H1 (cell line): ENCODE data around the gene CACNB4. TPM values are rescaled to one million over a fixed set of nuclear protein-coding genes. Genes with fewer than 3 reads are reported as not detected.

Experiments
- CTCF ChIA-PET: fragments of 300-600 bp; sonication (Branson Sonifier 250); formaldehyde crosslinking; loops from one replicate; lab custom pipeline; 2021; ENCODE audit not compliant: partially characterized antibody; lab: Charles Lee
- POLR2A ChIA-PET: fragments of 300-600 bp; sonication (Branson Sonifier 250); formaldehyde crosslinking; loops from one replicate; lab custom pipeline; 2021; ENCODE audit warnings: inconsistent platforms; ENCODE audit not compliant: partially characterized antibody; lab: Charles Lee
- DNase-seq, 2 experiments: peaks; one replicate each; pipeline versions ENCODE4 v3.0.0 to v3.0.0-alpha.2; 2010 to 2022; ENCODE audit warnings: low spot score in 2 of 2, low read depth in 1 of 2, mixed read lengths in 1 of 2
- FAIRE-seq: peaks from 2 replicates; lab custom pipeline; 2011; peaks lifted over from hg19 to GRCh38; lab: Jason Lieb, UNC
- H2AFZ ChIP-seq: 2 replicates; pipeline ENCODE4 v1.8.1; 2012; ENCODE audit warnings: low read length, inconsistent platforms
- H2AK5ac ChIP-seq: 2 replicates; pipeline ENCODE4 v1.6.1; 2013; ENCODE audit warnings: low read depth, low read length
- H2BK120ac ChIP-seq: replicated peaks from 2 replicates; pipeline ENCODE3; 2013; ENCODE audit warnings: low read depth, low read length, inconsistent platforms
- H2BK12ac ChIP-seq: 2 replicates; pipeline ENCODE4 v1.6.1; 2013; ENCODE audit warnings: low read depth, low read length
- H2BK15ac ChIP-seq: 2 replicates; pipeline ENCODE4 v1.6.1; 2013; ENCODE audit warnings: low read length
- H2BK20ac ChIP-seq: 2 replicates; pipeline ENCODE4 v1.6.1; 2013; ENCODE audit warnings: low read length
- H2BK5ac ChIP-seq: 2 replicates; pipeline ENCODE4 v1.6.1; 2013; ENCODE audit warnings: low read depth, low read length
- H3K14ac ChIP-seq: 2 replicates; pipeline ENCODE4 v1.6.1; 2013; ENCODE audit warnings: inconsistent platforms; ENCODE audit not compliant: insufficient read length
- H3K18ac ChIP-seq: 2 replicates; pipeline ENCODE4 v1.6.1; 2013; ENCODE audit warnings: low read length; ENCODE audit errors: extremely low read depth
- H3K23ac ChIP-seq: 2 replicates; pipeline ENCODE4 v1.6.1; 2013; ENCODE audit warnings: inconsistent platforms; ENCODE audit not compliant: insufficient read length
- H3K23me2 ChIP-seq: 2 replicates; pipeline ENCODE4 v1.6.1; 2013; ENCODE audit warnings: low read depth, low read length
- H3K27ac ChIP-seq: 2 replicates; pipeline ENCODE4 v1.6.1; 2011; ENCODE audit warnings: low read depth, low read length, inconsistent platforms
- H3K27me3 ChIP-seq, 4 experiments: replicated peaks in 1 of 4; 1 replicate in 1 of 4; 2 replicates in 3 of 4; pipeline versions ENCODE4 v1.6.1 to v1.8.1; 2011 to 2013; ENCODE audit warnings: low read length in 3 of 4, mild to moderate bottlenecking in 3 of 4, inconsistent platforms in 2 of 4, mixed read lengths in 2 of 4, moderate library complexity in 1 of 4; ENCODE audit not compliant: control insufficient read depth in 3 of 4, insufficient read depth in 3 of 4; ENCODE audit errors: extremely low read depth in 1 of 4
- H3K36me3 ChIP-seq, 4 experiments: 2 replicates each; pipeline versions ENCODE4 v1.6.1 to v1.8.1; 2011 to 2013; ENCODE audit warnings: mild to moderate bottlenecking in 4 of 4, low read length in 3 of 4, moderate library complexity in 2 of 4, control low read depth in 1 of 4, inconsistent platforms in 1 of 4; ENCODE audit not compliant: insufficient read depth in 4 of 4, control insufficient read depth in 2 of 4
- H3K4ac ChIP-seq: replicated peaks from 2 replicates; pipeline ENCODE3; 2013; ENCODE audit warnings: low read length, low read depth, mixed read lengths, inconsistent platforms; ENCODE audit not compliant: insufficient read length
- H3K4me1 ChIP-seq, 4 experiments: replicated peaks in 1 of 4; 1 replicate in 1 of 4; 2 replicates in 3 of 4; pipeline versions ENCODE4 v1.6.1 to v1.8.1; 2011 to 2013; ENCODE audit warnings: low read length in 3 of 4, inconsistent platforms in 2 of 4, mixed read lengths in 1 of 4; ENCODE audit not compliant: insufficient read depth in 4 of 4, control insufficient read depth in 3 of 4
- H3K4me2 ChIP-seq, 2 experiments: 2 replicates each; pipeline versions ENCODE4 v1.6.1 to v1.8.1; 2011 to 2013; ENCODE audit warnings: low read depth in 2 of 2, low read length in 2 of 2, control low read depth in 1 of 2, inconsistent platforms in 1 of 2, mild to moderate bottlenecking in 1 of 2; ENCODE audit not compliant: insufficient read depth in 1 of 2
- H3K4me3 ChIP-seq, 4 experiments: fragments of 200-600, 300-600 bp in 1 of 4; sonication (generic), shearing (Covaris generic), sonication (Bioruptor Twin) in 1 of 4; 2 replicates each; pipeline versions ENCODE4 v1.5.1 to v1.8.1; 2011 to 2016; ENCODE audit warnings: low read length in 4 of 4, low read depth in 3 of 4, control low read depth in 2 of 4, inconsistent platforms in 2 of 4, mild to moderate bottlenecking in 2 of 4, mixed read lengths in 1 of 4, moderate library complexity in 1 of 4; ENCODE audit not compliant: insufficient read depth in 2 of 4; ENCODE audit errors: extremely low read depth in 1 of 4
- H3K56ac ChIP-seq: replicated peaks from 2 replicates; pipeline ENCODE3; 2013; ENCODE audit warnings: low read depth, mild to moderate bottlenecking, mixed read lengths, low read length, inconsistent platforms; ENCODE audit not compliant: insufficient read length
- H3K79me1 ChIP-seq: 2 replicates; pipeline ENCODE4 v1.6.1; 2013; ENCODE audit warnings: low read depth, low read length, control low read depth
- H3K79me2 ChIP-seq, 2 experiments: 2 replicates each; pipeline versions ENCODE4 v1.6.1 to v1.8.1; 2012 to 2013; ENCODE audit warnings: low read length in 2 of 2, mild to moderate bottlenecking in 2 of 2, inconsistent platforms in 1 of 2; ENCODE audit not compliant: insufficient read depth in 2 of 2, control insufficient read depth in 1 of 2
- H3K9ac ChIP-seq, 4 experiments: replicated peaks in 1 of 4; 1 replicate in 1 of 4; 2 replicates in 3 of 4; pipeline versions ENCODE4 v1.6.1 to v1.8.1; 2011 to 2013; ENCODE audit warnings: low read depth in 3 of 4, low read length in 3 of 4, control low read depth in 2 of 4, mild to moderate bottlenecking in 2 of 4, moderate library complexity in 2 of 4, inconsistent platforms in 1 of 4; ENCODE audit errors: extremely low read depth in 1 of 4
- H3K9me3 ChIP-seq, 2 experiments: 2 replicates each; pipeline versions ENCODE4 v1.6.1 to v1.8.1; 2012 to 2013; ENCODE audit warnings: mild to moderate bottlenecking in 2 of 2, moderate library complexity in 2 of 2, control low read depth in 1 of 2, inconsistent platforms in 1 of 2, low read depth in 1 of 2, low read length in 1 of 2, mixed read lengths in 1 of 2; ENCODE audit not compliant: insufficient read depth in 2 of 2
- H4K20me1 ChIP-seq, 2 experiments: replicated peaks in 1 of 2; 2 replicates each; pipeline versions ENCODE3 to v1.8.1; 2011 to 2013; ENCODE audit warnings: inconsistent platforms in 2 of 2, low read length in 2 of 2, mild to moderate bottlenecking in 1 of 2; ENCODE audit not compliant: insufficient read depth in 2 of 2, control insufficient read depth in 1 of 2
- H4K5ac ChIP-seq: 2 replicates; pipeline ENCODE4 v1.6.1; 2013; ENCODE audit warnings: low read length, low read depth, mixed read lengths, inconsistent platforms; ENCODE audit not compliant: insufficient read length
- H4K8ac ChIP-seq: 2 replicates; pipeline ENCODE4 v1.8.0; 2013; ENCODE audit warnings: mild to moderate bottlenecking, moderate library complexity, low read length, inconsistent platforms; ENCODE audit not compliant: insufficient read depth; ENCODE audit errors: extremely low read depth
- H4K91ac ChIP-seq: replicated peaks from 2 replicates; pipeline ENCODE3; 2013; ENCODE audit warnings: low read length, mixed read lengths, inconsistent platforms; ENCODE audit not compliant: insufficient read length
- ASH2L ChIP-seq: fragments of 200-600, 300-600 bp; sonication (generic); IDR thresholded peaks from one replicate; pipeline ENCODE4 v1.7.1; 2017; ENCODE audit warnings: low read length
- CBX5 ChIP-seq: fragments of 300-800, 300-1000 bp; sonication (generic); IDR thresholded peaks from 2 replicates; pipeline ENCODE4 v1.7.1; 2016; ENCODE audit warnings: antibody characterized with exemption, low read length, low read depth
- CHD1 ChIP-seq: IDR thresholded peaks from 2 replicates; pipeline ENCODE4 v1.6.1; 2012; ENCODE audit warnings: low read depth, low read length, improper control_type of control experiment
- GABPA ChIP-seq: IDR thresholded peaks from 2 replicates; pipeline ENCODE4 v1.6.1; 2011; ENCODE audit warnings: mild to moderate bottlenecking, low read length, moderate library complexity, borderline replicate concordance; ENCODE audit not compliant: insufficient read depth
- GTF2F1 ChIP-seq: IDR thresholded peaks from 2 replicates; pipeline ENCODE4 v1.6.1; 2012; ENCODE audit warnings: low read depth, low read length, improper control_type of control experiment, borderline replicate concordance
- HDAC2 ChIP-seq, 2 experiments: fragments of 300-600 bp in 1 of 2; sonication (generic) in 1 of 2; IDR thresholded peaks; 2 replicates each; pipeline ENCODE4 v1.6.1; 2011 to 2012; ENCODE audit warnings: low read depth in 2 of 2, low read length in 2 of 2, mild to moderate bottlenecking in 2 of 2, moderate library complexity in 2 of 2, borderline replicate concordance in 1 of 2, inconsistent platforms in 1 of 2
- JUND ChIP-seq: IDR thresholded peaks from 2 replicates; pipeline ENCODE4 v1.6.1; 2011; ENCODE audit warnings: mild to moderate bottlenecking, improper control_type of control experiment, low read length
- KDM5A ChIP-seq: fragments of 200-600 bp; IDR thresholded peaks from 2 replicates; pipeline ENCODE4 v1.7.1; 2012; ENCODE audit warnings: mild to moderate bottlenecking, low read length, inconsistent platforms, mixed read lengths
- RAD21 ChIP-seq, 2 experiments: IDR thresholded peaks in 1 of 2; conservative IDR thresholded peaks in 1 of 2; 2 replicates each; pipeline ENCODE4 v1.6.1; 2011; ENCODE audit warnings: low read depth in 2 of 2, low read length in 2 of 2, improper control_type of control experiment in 1 of 2, inconsistent platforms in 1 of 2, mild to moderate bottlenecking in 1 of 2, moderate library complexity in 1 of 2
- RXRA ChIP-seq: IDR thresholded peaks from 2 replicates; pipeline ENCODE4 v1.6.1; 2011; ENCODE audit warnings: low read depth, mild to moderate bottlenecking, low read length, moderate library complexity; ENCODE audit not compliant: insufficient read depth
- SIX5 ChIP-seq: IDR thresholded peaks from 2 replicates; pipeline ENCODE4 v1.6.1; 2011; ENCODE audit warnings: mild to moderate bottlenecking, low read depth, low read length
- SP2 ChIP-seq: IDR thresholded peaks from 2 replicates; pipeline ENCODE4 v1.6.1; 2012; ENCODE audit warnings: mild to moderate bottlenecking, low read length, inconsistent platforms
- TBP ChIP-seq: IDR thresholded peaks from 2 replicates; pipeline ENCODE4 v1.6.1; 2011; ENCODE audit warnings: low read depth, low read length, improper control_type of control experiment
- WGBS, 2 experiments: shearing (Covaris generic) in 1 of 2; methylation state at CpG; one replicate each; pipeline versions ENCODE4 v1.1.6 to v1.1.7; 2013 to 2015; ENCODE audit warnings: low lambda C conversion rate in 2 of 2, mixed read lengths in 2 of 2, inconsistent platforms in 1 of 2, low coverage in 1 of 2, missing lambda C conversion rate in 1 of 2; ENCODE audit not compliant: insufficient replicate concordance in 2 of 2, insufficient coverage in 1 of 2, insufficient read length in 1 of 2; ENCODE audit errors: extremely low coverage in 1 of 2, missing lambda C conversion rate in 1 of 2; 5-methylcytosine and 5-hydroxymethylcytosine counted together
- polyA plus RNA-seq, 7 experiments: library from polyadenylated mRNA; depleted of rRNA in 3 of 7; stranded (reverse) in 5 of 7; unstranded in 2 of 7; fragments of >200 nt in 5 of 7; fragments of 200-250 nt in 2 of 7; gene quantifications; 1 replicate in 5 of 7; 2 replicates in 1 of 7; 4 replicates in 1 of 7; pipeline versions ENCODE4 v1.2.1 to v1.2.3, GENCODE V29; 2011 to 2013; ENCODE audit warnings: missing spikeins in 2 of 7, mixed read lengths in 2 of 7
- total RNA-seq: library from RNA; stranded (reverse); fragmentation: NEBNext Ultra II Directional; extraction: Animal tissue kit (Norgen Biotek cat#: 25700); gene quantifications from 2 replicates; pipeline ENCODE4 v1.2.1, GENCODE V29; 2021

CACNB4 gene
- total and polyA plus RNA-seq, 2 of the 8 experiments (the other 6 are each of a cell fraction or from before 2014, with no cell fraction given) = 2.0 to 4.0 TPM

GRCh38 chr2:152028182-152028862 lies 70.5 kb downstream of the CACNB4 start:
- DNase-seq = no peak
- Histone ChIP-seq H3K27ac (no peak overlapping the region), H3K4me3 (no peak overlapping the region), H3K9me3 (no peaks in the 10 kb centered on the region), H4K8ac (no peak overlapping the region), H3K9ac (no peak overlapping the region), H4K91ac (no peak overlapping the region), H4K20me1 (no peaks in the 10 kb centered on the region), H3K56ac (no peak overlapping the region), H3K4me1 (peaks cover 2 to 8% (median 4%) of the 10 kb centered on the region in 4 experiments; a peak in 4 of 7 replicates), H3K14ac (no peak overlapping the region), H2AK5ac (no peak overlapping the region), H2BK20ac (no peak overlapping the region), H3K23me2 (no peaks in the 10 kb centered on the region), H2BK12ac (no peak overlapping the region), H2BK15ac (no peak overlapping the region), H2AFZ (no peak overlapping the region), H3K36me3 (no peaks in the 10 kb centered on the region), H2BK120ac (no peak overlapping the region), H2BK5ac (no peak overlapping the region; the same call in 1 of the 2 replicates), H3K27me3 (peaks cover 0 to 23% (median 11%) of the 10 kb centered on the region in 4 experiments; a peak in 5 of 7 replicates), H3K79me1 (no peaks in the 10 kb centered on the region), H3K4me2 (no peak overlapping the region), H3K23ac (no peak overlapping the region), H3K4ac (no peak overlapping the region), H3K18ac (no peak overlapping the region), H4K5ac (no peak overlapping the region), H3K79me2 (no peaks in the 10 kb centered on the region)
- POLR2A ChIA-PET = no interaction called here
- CTCF ChIA-PET = interaction anchor here (1.0 to 5.2 kb wide), 4 partner anchors 15 to 197 kb away, joined by 3 to 101 read pairs (median 4); no protein-coding TSS in a partner anchor
- no peak for FAIRE-seq
- WGBS, 2 experiments = 84% methylated on average over 5 of the region's 5 CpGs; no CpG with 5 or more reads in 1 of the 2 experiments
- TF ChIP-seq RAD21 (IDR thresholded peaks at IDR 0.05 in 1 of 2, conservative IDR thresholded peaks at IDR 0.05 in 1 of 2; ENCODE audit: low read depth in 2 of 2, low read length in 2 of 2) (no peak), JUND (no peak), TBP (no peak), GABPA (no peak), CHD1 (no peak), ASH2L (no peak), SIX5 (no peak), GTF2F1 (no peak), RXRA (no peak), SP2 (no peak), KDM5A (no peak), HDAC2 (IDR thresholded peaks at IDR 0.05; ENCODE audit: borderline replicate concordance in 1 of 2, low read depth in 2 of 2, low read length in 2 of 2) (no peak), CBX5 (no peak)
